ENCODE measurements around the gene HNMT. TPM values are rescaled to one million over a fixed set of nuclear protein-coding genes. Genes with fewer than 3 reads are reported as not detected.

Gene HNMT
- 3.4 and 3.6 TPM in 2 replicates for total RNA-seq

DNA sequence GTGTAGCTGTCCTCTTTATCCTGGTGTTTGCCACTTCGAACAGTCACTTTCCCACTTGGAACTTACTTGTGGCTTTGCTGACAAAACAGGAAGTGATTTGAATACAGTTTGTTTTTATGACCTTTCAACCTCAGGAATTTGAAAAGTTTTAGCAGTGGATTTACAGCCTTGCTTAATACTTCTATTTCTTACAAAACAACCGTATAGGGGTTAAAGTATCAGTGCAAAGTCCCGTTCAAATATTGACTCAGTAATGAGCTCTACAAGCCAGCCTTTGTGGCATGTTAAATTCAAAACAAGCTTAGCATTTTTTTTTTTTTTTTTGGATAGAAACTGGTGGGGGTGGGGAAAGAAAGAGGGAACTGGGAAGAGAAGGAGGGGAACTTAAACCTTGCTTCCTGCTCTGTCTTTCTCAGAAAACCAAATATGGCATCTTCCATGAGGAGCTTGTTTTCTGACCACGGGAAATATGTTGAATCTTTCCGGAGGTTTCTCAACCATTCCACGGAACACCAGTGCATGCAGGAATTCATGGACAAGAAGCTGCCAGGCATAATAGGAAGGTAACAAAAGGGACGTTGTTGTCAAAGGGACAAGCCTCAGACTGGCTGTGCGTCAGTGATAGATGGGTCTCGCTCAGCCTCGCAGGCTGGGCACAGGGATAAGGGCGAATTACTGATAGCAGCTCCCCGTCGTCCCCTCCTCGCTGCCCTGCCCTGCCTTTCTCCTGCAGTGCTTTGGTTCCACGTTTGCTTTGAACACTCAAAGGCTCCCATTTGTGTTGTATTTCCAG is at the start of gene HNMT:
Gene HNMT (plus strand): TSS at position 408 of the 793 bp plus-strand sequence. CDS start 19 bp downstream, at position 427.

Measured in hair follicular keratinocyte (primary cell).